ENCODE measurements around the gene PSAPL1.

PSAPL1 gene

GRCh38 chr4:7391637-7392437, 42.9 kb downstream of the PSAPL1 start:
- Histone ChIP-seq H3K4me1 (ENCODE audit: insufficient read depth, insufficient read length) (peaks cover 28% of the 10 kb centered on the region), H3K36me3 (ENCODE audit: insufficient read depth, insufficient read length, low read length) (no peaks in the 10 kb centered on the region), H3K4me3 (ENCODE audit: insufficient read length, low read depth) (no peak overlapping the region), H3K9ac (ENCODE audit: insufficient read length, low read depth) (no peak overlapping the region), H3K9me3 (ENCODE audit: insufficient read depth, low read length) (no peaks in the 10 kb centered on the region), H3K27me3 (ENCODE audit: insufficient read depth, insufficient read length) (no peaks in the 10 kb centered on the region)
- TF ChIP-seq SUZ12 (IDR thresholded peaks at IDR 0.05; ENCODE audit: extremely low read depth, insufficient read depth, insufficient read length) = no peak
- no peak for TF ChIP-seq YY1 (IDR thresholded peaks at IDR 0.05; ENCODE audit: insufficient read depth, insufficient read length)
- no peak for TF ChIP-seq ZNF274 (IDR thresholded peaks at IDR 0.05; ENCODE audit: low read depth, low read length)
- DNase-seq (ENCODE audit: low read depth, low spot score) = no peak

DNA sequence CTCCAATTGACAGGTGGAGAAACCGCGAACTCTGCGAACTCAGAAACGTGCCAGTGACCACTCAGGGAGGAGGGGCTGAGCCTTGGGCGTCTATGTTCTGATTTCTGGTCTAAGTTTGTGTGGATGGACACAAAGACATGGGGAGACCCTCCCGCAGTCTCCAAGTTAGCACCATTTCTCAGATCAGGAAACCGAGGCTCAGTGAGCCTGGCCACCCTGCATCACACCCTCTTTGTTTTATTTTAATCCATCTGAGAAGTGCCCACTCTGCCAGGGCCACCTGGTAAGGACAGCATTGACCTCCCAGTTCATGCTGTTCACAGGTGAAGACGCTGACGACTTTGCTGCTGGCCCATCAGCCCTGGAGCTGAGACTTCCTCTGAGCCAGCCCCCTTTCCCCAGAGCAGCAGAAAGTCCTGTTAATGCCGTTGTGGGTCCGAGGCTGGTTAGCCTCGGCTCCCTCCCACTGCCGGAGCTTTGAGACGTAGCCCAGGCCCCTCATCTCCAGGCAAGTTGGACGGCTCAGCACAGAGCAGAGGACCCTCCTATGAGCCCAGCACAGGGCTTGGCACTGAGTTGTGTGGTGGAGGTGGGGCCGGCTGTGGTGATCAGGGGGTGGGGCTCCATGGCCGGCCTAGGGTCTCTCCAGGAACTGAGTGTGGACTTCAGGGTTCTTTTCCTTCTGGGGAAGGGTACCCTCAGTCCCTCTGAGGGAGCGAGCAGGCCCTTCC, 43.7 kb downstream of the PSAPL1 start:
- Histone ChIP-seq H3K9ac (ENCODE audit: insufficient read length, low read depth) (no peak overlapping the region), H3K4me1 (ENCODE audit: insufficient read depth, insufficient read length) (peaks cover 28% of the 10 kb centered on the region), H3K4me3 (ENCODE audit: insufficient read length, low read depth) (no peak overlapping the region), H3K9me3 (ENCODE audit: insufficient read depth, low read length) (no peaks in the 10 kb centered on the region), H3K27me3 (ENCODE audit: insufficient read depth, insufficient read length) (no peaks in the 10 kb centered on the region), H3K36me3 (ENCODE audit: insufficient read depth, insufficient read length, low read length) (no peaks in the 10 kb centered on the region)
- TF ChIP-seq YY1 (IDR thresholded peaks at IDR 0.05; ENCODE audit: insufficient read depth, insufficient read length) = no peak
- no peak for TF ChIP-seq SUZ12 (IDR thresholded peaks at IDR 0.05; ENCODE audit: extremely low read depth, insufficient read depth, insufficient read length)
- no peak for TF ChIP-seq ZNF274 (IDR thresholded peaks at IDR 0.05; ENCODE audit: low read depth, low read length)
- no peak for DNase-seq (ENCODE audit: low read depth, low spot score)

GRCh38 chr4:7390336-7390735, 44.4 kb downstream of the PSAPL1 start:
- TF ChIP-seq SUZ12 (IDR thresholded peaks at IDR 0.05; ENCODE audit: extremely low read depth, insufficient read depth, insufficient read length) = no peak
- TF ChIP-seq ZNF274 (IDR thresholded peaks at IDR 0.05; ENCODE audit: low read depth, low read length) = no peak
- TF ChIP-seq YY1 (IDR thresholded peaks at IDR 0.05; ENCODE audit: insufficient read depth, insufficient read length) = no peak
- no peaks in the 10 kb centered on the region for H3K9me3 ChIP-seq (ENCODE audit: insufficient read depth, low read length)
- no peaks in the 10 kb centered on the region for H3K36me3 ChIP-seq (ENCODE audit: insufficient read depth, insufficient read length, low read length)

DNA sequence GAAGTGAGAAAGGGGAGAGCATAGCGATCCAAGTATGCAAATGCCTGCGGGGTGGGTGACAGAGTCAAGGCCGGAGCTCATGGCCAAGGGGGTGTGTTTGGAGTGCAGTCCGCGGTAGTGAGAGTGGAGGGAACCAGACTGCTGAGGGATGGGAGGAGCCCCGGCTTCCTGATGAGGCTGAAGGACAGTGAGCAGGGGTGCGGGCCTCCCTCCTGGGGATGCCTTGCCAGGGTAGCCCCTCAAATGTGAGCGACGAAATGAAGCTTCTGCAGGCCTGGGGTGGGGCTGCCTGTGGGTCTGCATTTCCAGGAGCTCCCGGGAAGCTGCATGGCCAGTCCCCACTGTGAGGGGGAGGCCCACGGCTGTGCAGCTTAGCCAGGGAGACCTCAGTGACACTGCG, 45.0 kb downstream of the PSAPL1 start:
- Histone ChIP-seq H3K9ac (ENCODE audit: insufficient read length, low read depth) (no peak overlapping the region), H3K4me3 (ENCODE audit: insufficient read length, low read depth) (no peak overlapping the region), H3K36me3 (ENCODE audit: insufficient read depth, insufficient read length, low read length) (no peaks in the 10 kb centered on the region), H3K27me3 (ENCODE audit: insufficient read depth, insufficient read length) (no peaks in the 10 kb centered on the region), H3K9me3 (ENCODE audit: insufficient read depth, low read length) (no peaks in the 10 kb centered on the region), H3K4me1 (ENCODE audit: insufficient read depth, insufficient read length) (peaks cover 29% of the 10 kb centered on the region)
- no peak for DNase-seq (ENCODE audit: low read depth, low spot score)
- TF ChIP-seq YY1 (IDR thresholded peaks at IDR 0.05; ENCODE audit: insufficient read depth, insufficient read length) = no peak
- no peak for TF ChIP-seq ZNF274 (IDR thresholded peaks at IDR 0.05; ENCODE audit: low read depth, low read length)
- TF ChIP-seq SUZ12 (IDR thresholded peaks at IDR 0.05; ENCODE audit: extremely low read depth, insufficient read depth, insufficient read length) = no peak

More at GRCh38 chr4:7390336-7390735, 44.4 kb downstream of the PSAPL1 start:
- Histone ChIP-seq H3K27me3 (ENCODE audit: insufficient read depth, insufficient read length) (no peaks in the 10 kb centered on the region), H3K4me3 (ENCODE audit: insufficient read length, low read depth) (no peak overlapping the region), H3K9ac (ENCODE audit: insufficient read length, low read depth) (no peak overlapping the region), H3K4me1 (ENCODE audit: insufficient read depth, insufficient read length) (peaks cover 28% of the 10 kb centered on the region)
- no peak for DNase-seq (ENCODE audit: low read depth, low spot score)

DNA sequence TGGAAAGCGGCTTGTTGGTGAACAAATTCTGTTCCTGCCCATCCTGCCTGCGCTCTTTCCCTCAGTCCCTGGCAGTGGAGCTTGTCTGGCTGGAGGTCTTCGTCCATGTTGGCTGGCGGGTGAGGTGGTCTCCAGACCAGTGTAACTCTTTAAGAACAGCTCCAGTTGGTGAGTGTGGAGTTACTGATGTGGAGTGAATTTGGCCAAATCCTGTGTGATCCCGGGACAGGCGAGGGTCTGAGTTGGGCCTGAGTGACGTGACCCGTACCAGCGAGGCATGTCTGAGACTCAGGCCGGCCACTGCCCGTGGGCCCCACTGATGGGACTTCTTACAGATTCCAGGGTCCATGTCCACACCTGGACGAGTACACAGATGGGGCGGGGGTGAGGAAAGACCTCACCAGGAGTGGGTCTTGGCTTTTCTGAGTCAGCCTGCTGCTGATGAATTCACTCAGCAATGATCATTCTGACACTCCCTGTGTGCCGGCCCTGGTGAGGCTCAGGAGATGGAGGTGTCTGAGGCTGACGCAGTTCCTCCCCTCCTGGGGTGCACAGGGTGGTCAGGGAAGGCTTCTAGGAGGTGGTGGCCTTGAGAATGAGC, 45.5 kb downstream of the PSAPL1 start:
- Histone ChIP-seq H3K4me1 (ENCODE audit: insufficient read depth, insufficient read length) (peaks cover 28% of the 10 kb centered on the region), H3K27me3 (ENCODE audit: insufficient read depth, insufficient read length) (no peaks in the 10 kb centered on the region), H3K9ac (ENCODE audit: insufficient read length, low read depth) (no peak overlapping the region), H3K9me3 (ENCODE audit: insufficient read depth, low read length) (no peaks in the 10 kb centered on the region), H3K4me3 (ENCODE audit: insufficient read length, low read depth) (no peak overlapping the region), H3K36me3 (ENCODE audit: insufficient read depth, insufficient read length, low read length) (no peaks in the 10 kb centered on the region)
- no peak for DNase-seq (ENCODE audit: low read depth, low spot score)
- TF ChIP-seq ZNF274 (IDR thresholded peaks at IDR 0.05; ENCODE audit: low read depth, low read length) = no peak
- no peak for TF ChIP-seq YY1 (IDR thresholded peaks at IDR 0.05; ENCODE audit: insufficient read depth, insufficient read length)
- TF ChIP-seq SUZ12 (IDR thresholded peaks at IDR 0.05; ENCODE audit: extremely low read depth, insufficient read depth, insufficient read length) = no peak

- H3K4me1 ChIP-seq (ENCODE audit: insufficient read depth, insufficient read length) = peaks cover 27% of the 10 kb centered on the region
- TF ChIP-seq YY1 (IDR thresholded peaks at IDR 0.05; ENCODE audit: insufficient read depth, insufficient read length) (no peak), ZNF274 (IDR thresholded peaks at IDR 0.05; ENCODE audit: low read depth, low read length) (no peak), SUZ12 (IDR thresholded peaks at IDR 0.05; ENCODE audit: extremely low read depth, insufficient read depth, insufficient read length) (no peak)
- H3K4me3 ChIP-seq (ENCODE audit: insufficient read length, low read depth) = no peak overlapping the region
- H3K9ac ChIP-seq (ENCODE audit: insufficient read length, low read depth) = no peak overlapping the region
- DNase-seq (ENCODE audit: low read depth, low spot score) = no peak
- no peaks in the 10 kb centered on the region for H3K36me3 ChIP-seq (ENCODE audit: insufficient read depth, insufficient read length, low read length)
- H3K27me3 ChIP-seq (ENCODE audit: insufficient read depth, insufficient read length) = no peaks in the 10 kb centered on the region
- H3K9me3 ChIP-seq (ENCODE audit: insufficient read depth, low read length) = no peaks in the 10 kb centered on the region
Measured at GRCh38 chr4:7388627-7389026, 46.1 kb downstream of the PSAPL1 start.

GRCh38 chr4:7387925-7388324, 46.8 kb downstream of the PSAPL1 start:
- DNase-seq (ENCODE audit: low read depth, low spot score) = no peak
- H3K36me3 ChIP-seq (ENCODE audit: insufficient read depth, insufficient read length, low read length) = no peaks in the 10 kb centered on the region
- no peaks in the 10 kb centered on the region for H3K9me3 ChIP-seq (ENCODE audit: insufficient read depth, low read length)
- TF ChIP-seq SUZ12 (IDR thresholded peaks at IDR 0.05; ENCODE audit: extremely low read depth, insufficient read depth, insufficient read length) (no peak), YY1 (IDR thresholded peaks at IDR 0.05; ENCODE audit: insufficient read depth, insufficient read length) (no peak), ZNF274 (IDR thresholded peaks at IDR 0.05; ENCODE audit: low read depth, low read length) (no peak)
- peaks cover 24% of the 10 kb centered on the region for H3K4me1 ChIP-seq (ENCODE audit: insufficient read depth, insufficient read length)
- no peaks in the 10 kb centered on the region for H3K27me3 ChIP-seq (ENCODE audit: insufficient read depth, insufficient read length)
- no peak overlapping the region for H3K9ac ChIP-seq (ENCODE audit: insufficient read length, low read depth)
- H3K4me3 ChIP-seq (ENCODE audit: insufficient read length, low read depth) = no peak overlapping the region
